HepG2 (cell line): ENCODE measurements around the gene SP140L. TPM values are rescaled to one million over a fixed set of nuclear protein-coding genes. Genes with fewer than 3 reads are reported as not detected.

Experiments used
- GATAD2A ChIP-seq: IDR thresholded peaks from 2 replicates; pipeline ENCODE4 v1.6.1; 2016
- HNF4A ChIP-seq: sonication (generic); formaldehyde crosslinking; IDR thresholded peaks from 2 replicates; pipeline ENCODE4 v1.4.0; 2020; ENCODE audit warnings: missing genetic modification reagents
- KDM2A ChIP-seq: sonication (generic); formaldehyde crosslinking; IDR thresholded peaks from 2 replicates; pipeline ENCODE4 v1.4.0; 2020; ENCODE audit warnings: low read depth, missing genetic modification reagents, borderline replicate concordance
- KLF16 ChIP-seq, 2 experiments: sonication (generic) in 1 of 2; formaldehyde crosslinking in 1 of 2; IDR thresholded peaks; 2 replicates each; pipeline versions ENCODE4 v1.6.1 to v1.8.0; 2016 to 2023; ENCODE audit warnings: missing genetic modification reagents in 2 of 2, missing compliant biosample characterization in 1 of 2
- MEF2D ChIP-seq: sonication (generic); formaldehyde crosslinking; IDR thresholded peaks from 2 replicates; pipeline ENCODE4 v1.5.1; 2020; ENCODE audit warnings: mild to moderate bottlenecking, missing genetic modification reagents
- MIXL1 ChIP-seq: IDR thresholded peaks from 2 replicates; pipeline ENCODE4 v1.6.1; 2016
- PHF21A ChIP-seq: sonication (generic); formaldehyde crosslinking; IDR thresholded peaks from 2 replicates; pipeline ENCODE4 v1.5.0; 2020; ENCODE audit warnings: mild to moderate bottlenecking, missing genetic modification reagents
- POGZ ChIP-seq: sonication (generic); formaldehyde crosslinking; IDR thresholded peaks from 2 replicates; pipeline ENCODE4 v1.4.0; 2020; ENCODE audit warnings: mild to moderate bottlenecking, missing genetic modification reagents
- ZC3H13 ChIP-seq: sonication (generic); formaldehyde crosslinking; IDR thresholded peaks from 2 replicates; pipeline ENCODE4 v1.8.1; 2023; ENCODE audit warnings: mild to moderate bottlenecking, missing genetic modification reagents, moderate library complexity
- ZMYM2 ChIP-seq: sonication (generic); formaldehyde crosslinking; IDR thresholded peaks from 2 replicates; pipeline ENCODE4 v1.8.0; 2022; ENCODE audit warnings: mild to moderate bottlenecking, missing genetic modification reagents
- ZNF264 ChIP-seq: sonication (generic); formaldehyde crosslinking; IDR thresholded peaks from 2 replicates; pipeline ENCODE4 v1.4.0; 2020; ENCODE audit warnings: missing genetic modification reagents
- ZNF614 ChIP-seq: IDR thresholded peaks from 2 replicates; pipeline ENCODE4 v1.6.1; 2018; ENCODE audit warnings: missing biosample characterization, missing genetic modification reagents, inconsistent platforms, borderline replicate concordance
- ZNF724P ChIP-seq: sonication (generic); formaldehyde crosslinking; IDR thresholded peaks from 2 replicates; pipeline ENCODE4 v1.8.0; 2022; ENCODE audit warnings: missing genetic modification reagents, borderline replicate concordance
- ZNF772 ChIP-seq: sonication (generic); formaldehyde crosslinking; IDR thresholded peaks from 2 replicates; pipeline ENCODE4 v1.5.0; 2020; ENCODE audit warnings: mild to moderate bottlenecking, missing genetic modification reagents
- ZNF83 ChIP-seq: sonication (generic); formaldehyde crosslinking; IDR thresholded peaks from 2 replicates; pipeline ENCODE4 v1.4.0; 2020; ENCODE audit warnings: missing genetic modification reagents, mild to moderate bottlenecking, borderline replicate concordance
- polyA plus RNA-seq, 8 experiments: library from polyadenylated mRNA; depleted of rRNA in 3 of 8; stranded (reverse) in 7 of 8; unstranded in 1 of 8; fragments of >200 nt; fragmentation: Illumina TruSeq in 4 of 8; extraction: Trizol in 4 of 8; gene quantifications; 2 replicates each; pipeline versions ENCODE4 v1.2.1 to v1.2.3, GENCODE V29; 2011 to 2016; ENCODE audit warnings: low read depth in 4 of 8, missing spikeins in 1 of 8, mixed read lengths in 1 of 8; ENCODE audit not compliant: insufficient read depth in 1 of 8
- total RNA-seq, 5 experiments: library from RNA; depleted of rRNA; stranded (reverse); fragments of >200 nt; fragmentation: Illumina TruSeq; extraction: Trizol; gene quantifications; 2 replicates each; pipeline ENCODE4 v1.2.3, GENCODE V29; 2016; ENCODE audit warnings: low read depth in 1 of 5
- TF ChIP-seq, protein P1 (sequence below): sonication (generic); formaldehyde crosslinking; IDR thresholded peaks from 2 replicates; pipeline ENCODE4 v1.8.0; 2022; ENCODE audit warnings: mild to moderate bottlenecking, missing genetic modification reagents
- TF ChIP-seq, protein P2 (sequence below): sonication (generic); formaldehyde crosslinking; IDR thresholded peaks from 2 replicates; pipeline ENCODE4 v1.4.0; 2020; ENCODE audit warnings: missing genetic modification reagents
- TF ChIP-seq, protein P3 (sequence below): sonication (generic); formaldehyde crosslinking; IDR thresholded peaks from 2 replicates; pipeline ENCODE4 v1.8.1; 2022; ENCODE audit warnings: low read depth, mild to moderate bottlenecking, missing genetic modification reagents
- TF ChIP-seq, protein P4 (sequence below): IDR thresholded peaks from 2 replicates; pipeline ENCODE4 v1.6.1; 2016; ENCODE audit warnings: low read depth

The SP140L gene
- total and polyA plus RNA-seq, 2 of the 13 experiments (the other 11 are each of a cell fraction or from before 2014, with no cell fraction given), result 10.9 to 17.5 TPM

DNA sequence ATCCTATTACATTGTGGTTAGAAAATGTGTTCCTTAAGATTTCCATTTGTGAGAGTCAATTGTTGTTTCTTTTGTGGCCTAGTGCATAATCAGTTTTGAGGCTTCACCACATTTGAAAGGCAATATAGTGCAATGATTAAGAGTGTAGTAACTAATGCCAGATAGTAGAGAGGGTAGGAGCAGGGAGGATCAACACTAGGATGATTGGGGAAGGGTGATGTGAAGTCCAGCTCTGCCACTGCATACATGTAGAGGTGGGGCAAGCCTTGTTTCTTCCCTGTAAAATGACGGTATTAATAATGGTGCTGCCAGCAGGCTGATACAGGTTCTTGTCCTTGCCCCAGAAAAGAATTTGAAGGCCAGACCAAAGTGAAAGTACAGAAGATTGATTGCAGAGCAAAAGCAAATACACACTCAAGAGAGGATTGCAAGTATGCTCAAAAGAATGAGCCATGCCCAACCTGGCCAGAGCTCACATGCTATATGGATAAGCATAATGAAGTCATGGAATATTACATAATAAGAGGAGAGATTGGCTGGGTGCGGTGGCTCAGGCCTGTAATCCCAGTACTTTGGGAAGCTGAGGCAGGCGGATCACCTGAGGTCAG, 97.0 kb downstream of the SP140L start (continued):
- TF ChIP-seq, protein P1, sequence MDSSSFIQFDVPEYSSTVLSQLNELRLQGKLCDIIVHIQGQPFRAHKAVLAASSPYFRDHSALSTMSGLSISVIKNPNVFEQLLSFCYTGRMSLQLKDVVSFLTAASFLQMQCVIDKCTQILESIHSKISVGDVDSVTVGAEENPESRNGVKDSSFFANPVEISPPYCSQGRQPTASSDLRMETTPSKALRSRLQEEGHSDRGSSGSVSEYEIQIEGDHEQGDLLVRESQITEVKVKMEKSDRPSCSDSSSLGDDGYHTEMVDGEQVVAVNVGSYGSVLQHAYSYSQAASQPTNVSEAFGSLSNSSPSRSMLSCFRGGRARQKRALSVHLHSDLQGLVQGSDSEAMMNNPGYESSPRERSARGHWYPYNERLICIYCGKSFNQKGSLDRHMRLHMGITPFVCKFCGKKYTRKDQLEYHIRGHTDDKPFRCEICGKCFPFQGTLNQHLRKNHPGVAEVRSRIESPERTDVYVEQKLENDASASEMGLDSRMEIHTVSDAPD (CRISPR knock-in tag), result peak; percentile 62
- TF ChIP-seq MEF2D (CRISPR knock-in tag) (0 out of 2 replicates have a peak, but pooled peaks have one; percentile 23), PHF21A (CRISPR knock-in tag) (0 out of 2 replicates have a peak, but pooled peaks have one; percentile 11), KLF16 (CRISPR knock-in tag; IDR thresholded peaks at IDR 0.05) (peak in 1 of 2 experiments; percentile 23; a peak in 1 of 4 replicates), POGZ (CRISPR knock-in tag) (peak; percentile 84), ZNF83 (CRISPR knock-in tag) (no peak), HNF4A (CRISPR knock-in tag) (peak; percentile 46), ZNF264 (CRISPR knock-in tag) (no peak), GATAD2A (peak; percentile 77), MIXL1 (CRISPR knock-in tag) (0 out of 2 replicates have a peak, but pooled peaks have one; percentile 41), ZMYM2 (CRISPR knock-in tag) (peak; percentile 72), ZC3H13 (CRISPR knock-in tag) (no peak), ZNF614 (CRISPR knock-in tag) (peak; percentile 58; the same call in 1 of the 2 replicates), KDM2A (CRISPR knock-in tag) (0 out of 2 replicates have a peak, but pooled peaks have one; percentile 18), ZNF772 (CRISPR knock-in tag) (peak; percentile 30; the same call in 1 of the 2 replicates), ZNF724P (CRISPR knock-in tag) (no peak)
- TF ChIP-seq, protein P2, sequence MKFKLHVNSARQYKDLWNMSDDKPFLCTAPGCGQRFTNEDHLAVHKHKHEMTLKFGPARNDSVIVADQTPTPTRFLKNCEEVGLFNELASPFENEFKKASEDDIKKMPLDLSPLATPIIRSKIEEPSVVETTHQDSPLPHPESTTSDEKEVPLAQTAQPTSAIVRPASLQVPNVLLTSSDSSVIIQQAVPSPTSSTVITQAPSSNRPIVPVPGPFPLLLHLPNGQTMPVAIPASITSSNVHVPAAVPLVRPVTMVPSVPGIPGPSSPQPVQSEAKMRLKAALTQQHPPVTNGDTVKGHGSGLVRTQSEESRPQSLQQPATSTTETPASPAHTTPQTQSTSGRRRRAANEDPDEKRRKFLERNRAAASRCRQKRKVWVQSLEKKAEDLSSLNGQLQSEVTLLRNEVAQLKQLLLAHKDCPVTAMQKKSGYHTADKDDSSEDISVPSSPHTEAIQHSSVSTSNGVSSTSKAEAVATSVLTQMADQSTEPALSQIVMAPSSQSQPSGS (CRISPR knock-in tag), result peak; percentile 47; the same call in 1 of the 2 replicates
- TF ChIP-seq, protein P3, sequence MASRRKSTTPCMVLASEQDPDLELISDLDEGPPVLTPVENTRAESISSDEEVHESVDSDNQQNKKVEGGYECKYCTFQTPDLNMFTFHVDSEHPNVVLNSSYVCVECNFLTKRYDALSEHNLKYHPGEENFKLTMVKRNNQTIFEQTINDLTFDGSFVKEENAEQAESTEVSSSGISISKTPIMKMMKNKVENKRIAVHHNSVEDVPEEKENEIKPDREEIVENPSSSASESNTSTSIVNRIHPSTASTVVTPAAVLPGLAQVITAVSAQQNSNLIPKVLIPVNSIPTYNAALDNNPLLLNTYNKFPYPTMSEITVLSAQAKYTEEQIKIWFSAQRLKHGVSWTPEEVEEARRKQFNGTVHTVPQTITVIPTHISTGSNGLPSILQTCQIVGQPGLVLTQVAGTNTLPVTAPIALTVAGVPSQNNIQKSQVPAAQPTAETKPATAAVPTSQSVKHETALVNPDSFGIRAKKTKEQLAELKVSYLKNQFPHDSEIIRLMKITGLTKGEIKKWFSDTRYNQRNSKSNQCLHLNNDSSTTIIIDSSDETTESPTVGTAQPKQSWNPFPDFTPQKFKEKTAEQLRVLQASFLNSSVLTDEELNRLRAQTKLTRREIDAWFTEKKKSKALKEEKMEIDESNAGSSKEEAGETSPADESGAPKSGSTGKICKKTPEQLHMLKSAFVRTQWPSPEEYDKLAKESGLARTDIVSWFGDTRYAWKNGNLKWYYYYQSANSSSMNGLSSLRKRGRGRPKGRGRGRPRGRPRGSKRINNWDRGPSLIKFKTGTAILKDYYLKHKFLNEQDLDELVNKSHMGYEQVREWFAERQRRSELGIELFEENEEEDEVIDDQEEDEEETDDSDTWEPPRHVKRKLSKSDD, result no peak
- TF ChIP-seq, protein P4, sequence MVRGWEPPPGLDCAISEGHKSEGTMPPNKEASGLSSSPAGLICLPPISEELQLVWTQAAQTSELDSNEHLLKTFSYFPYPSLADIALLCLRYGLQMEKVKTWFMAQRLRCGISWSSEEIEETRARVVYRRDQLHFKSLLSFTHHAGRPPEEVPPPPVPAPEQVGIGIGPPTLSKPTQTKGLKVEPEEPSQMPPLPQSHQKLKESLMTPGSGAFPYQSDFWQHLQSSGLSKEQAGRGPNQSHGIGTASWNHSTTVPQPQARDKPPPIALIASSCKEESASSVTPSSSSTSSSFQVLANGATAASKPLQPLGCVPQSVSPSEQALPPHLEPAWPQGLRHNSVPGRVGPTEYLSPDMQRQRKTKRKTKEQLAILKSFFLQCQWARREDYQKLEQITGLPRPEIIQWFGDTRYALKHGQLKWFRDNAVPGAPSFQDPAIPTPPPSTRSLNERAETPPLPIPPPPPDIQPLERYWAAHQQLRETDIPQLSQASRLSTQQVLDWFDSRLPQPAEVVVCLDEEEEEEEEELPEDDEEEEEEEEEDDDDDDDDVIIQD (CRISPR knock-in tag), result peak; percentile 44; the same call in 1 of the 2 replicates
